ENCODE measurements around the gene FOXP1. TPM values are rescaled to one million over a fixed set of nuclear protein-coding genes. Genes with fewer than 3 reads are reported as not detected.

FOXP1 gene
- polyA plus RNA-seq, 1 donor from 2014 or later, result 5.6 TPM

DNA sequence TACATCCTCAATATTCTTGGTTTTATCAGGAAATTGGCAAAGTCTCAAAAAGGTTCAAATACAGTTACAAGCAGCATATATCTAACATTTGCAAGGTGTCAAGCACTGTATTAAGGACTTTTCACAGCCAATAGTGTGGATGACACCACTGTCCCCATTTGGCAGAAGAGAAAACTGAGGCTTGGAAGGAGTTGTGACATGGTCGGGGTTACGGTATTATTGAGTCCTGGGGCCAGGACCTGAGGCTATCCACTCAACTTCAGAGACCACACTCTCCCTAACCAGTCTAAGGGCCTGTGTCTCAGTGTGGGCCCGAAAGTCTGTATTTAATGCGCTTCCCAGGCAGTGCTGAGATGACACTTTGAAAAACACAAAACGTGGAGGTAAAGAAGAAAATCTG is 99.1 kb downstream of the FOXP1 start:
- no peaks in the 10 kb centered on the region for H3K27me3 ChIP-seq (ENCODE audit: insufficient read depth, low read depth, low read length)
- H2AFZ ChIP-seq (ENCODE audit: low read depth, low read length), result no peak overlapping the region
- TF ChIP-seq EZH2 (IDR thresholded peaks at IDR 0.05; ENCODE audit: borderline replicate concordance, insufficient read depth, low read length, poor library complexity, severe bottlenecking) (no peak), RAD21 (conservative IDR thresholded peaks at IDR 0.05) (no peak), MXI1 (conservative IDR thresholded peaks at IDR 0.05; ENCODE audit: poor library complexity, severe bottlenecking) (no peak), EP300 (conservative IDR thresholded peaks at IDR 0.05; ENCODE audit: poor library complexity, severe bottlenecking) (no peak), TAF1 (IDR thresholded peaks at IDR 0.05; ENCODE audit: low read depth) (no peak)
- TF ChIP-seq, protein P1, sequence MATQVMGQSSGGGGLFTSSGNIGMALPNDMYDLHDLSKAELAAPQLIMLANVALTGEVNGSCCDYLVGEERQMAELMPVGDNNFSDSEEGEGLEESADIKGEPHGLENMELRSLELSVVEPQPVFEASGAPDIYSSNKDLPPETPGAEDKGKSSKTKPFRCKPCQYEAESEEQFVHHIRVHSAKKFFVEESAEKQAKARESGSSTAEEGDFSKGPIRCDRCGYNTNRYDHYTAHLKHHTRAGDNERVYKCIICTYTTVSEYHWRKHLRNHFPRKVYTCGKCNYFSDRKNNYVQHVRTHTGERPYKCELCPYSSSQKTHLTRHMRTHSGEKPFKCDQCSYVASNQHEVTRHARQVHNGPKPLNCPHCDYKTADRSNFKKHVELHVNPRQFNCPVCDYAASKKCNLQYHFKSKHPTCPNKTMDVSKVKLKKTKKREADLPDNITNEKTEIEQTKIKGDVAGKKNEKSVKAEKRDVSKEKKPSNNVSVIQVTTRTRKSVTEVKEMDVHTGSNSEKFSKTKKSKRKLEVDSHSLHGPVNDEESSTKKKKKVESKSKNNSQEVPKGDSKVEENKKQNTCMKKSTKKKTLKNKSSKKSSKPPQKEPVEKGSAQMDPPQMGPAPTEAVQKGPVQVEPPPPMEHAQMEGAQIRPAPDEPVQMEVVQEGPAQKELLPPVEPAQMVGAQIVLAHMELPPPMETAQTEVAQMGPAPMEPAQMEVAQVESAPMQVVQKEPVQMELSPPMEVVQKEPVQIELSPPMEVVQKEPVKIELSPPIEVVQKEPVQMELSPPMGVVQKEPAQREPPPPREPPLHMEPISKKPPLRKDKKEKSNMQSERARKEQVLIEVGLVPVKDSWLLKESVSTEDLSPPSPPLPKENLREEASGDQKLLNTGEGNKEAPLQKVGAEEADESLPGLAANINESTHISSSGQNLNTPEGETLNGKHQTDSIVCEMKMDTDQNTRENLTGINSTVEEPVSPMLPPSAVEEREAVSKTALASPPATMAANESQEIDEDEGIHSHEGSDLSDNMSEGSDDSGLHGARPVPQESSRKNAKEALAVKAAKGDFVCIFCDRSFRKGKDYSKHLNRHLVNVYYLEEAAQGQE (IDR thresholded peaks at IDR 0.05; ENCODE audit: borderline replicate concordance), result no peak

GRCh38 chr3:71484047-71484446 is 99.5 kb downstream of the FOXP1 start:
- Histone ChIP-seq H3K36me3 (ENCODE audit: insufficient read depth, low read length) (no peaks in the 10 kb centered on the region), H3K27me3 (ENCODE audit: insufficient read depth, low read depth, low read length) (no peaks in the 10 kb centered on the region), H2AFZ (ENCODE audit: low read depth, low read length) (no peak overlapping the region), H3K4me3 (ENCODE audit: low read length) (no peak overlapping the region), H3F3A (ENCODE audit: insufficient read depth, low read length, poor library complexity, severe bottlenecking) (no peaks in the 10 kb centered on the region), H4K20me1 (ENCODE audit: insufficient read depth) (no peaks in the 10 kb centered on the region), H3K27ac (ENCODE audit: low read length) (no peak overlapping the region), H3K9me2 (ENCODE audit: insufficient read depth, low read length) (no peaks in the 10 kb centered on the region), H3K4me2 (ENCODE audit: low read length) (no peak overlapping the region), H3K9me3 (ENCODE audit: low read length) (no peaks in the 10 kb centered on the region), H3K9ac (ENCODE audit: low read length) (no peak overlapping the region), H3K79me2 (replicated peaks; ENCODE audit: insufficient read depth, low read length) (no peaks in the 10 kb centered on the region)
- peak; percentile 16 for TF ChIP-seq POLR2AphosphoS5 (IDR thresholded peaks at IDR 0.05)
- TF ChIP-seq TAF1 (IDR thresholded peaks at IDR 0.05; ENCODE audit: low read depth), result no peak
- TF ChIP-seq, protein P1 (IDR thresholded peaks at IDR 0.05; ENCODE audit: borderline replicate concordance), result no peak
- TF ChIP-seq SMC3 (conservative IDR thresholded peaks at IDR 0.05; ENCODE audit: poor library complexity), result no peak
- peak; percentile 61 for TF ChIP-seq EP300 (conservative IDR thresholded peaks at IDR 0.05; ENCODE audit: poor library complexity, severe bottlenecking)
- TF ChIP-seq RAD21 (conservative IDR thresholded peaks at IDR 0.05), result peak; percentile 13

More for the DNA sequence above, 99.1 kb downstream of the FOXP1 start:
- Histone ChIP-seq H3K36me3 (ENCODE audit: insufficient read depth, low read length) (no peaks in the 10 kb centered on the region), H3F3A (ENCODE audit: insufficient read depth, low read length, poor library complexity, severe bottlenecking) (no peaks in the 10 kb centered on the region), H3K9ac (ENCODE audit: low read length) (no peak overlapping the region), H3K4me2 (ENCODE audit: low read length) (no peak overlapping the region), H3K9me3 (ENCODE audit: low read length) (no peaks in the 10 kb centered on the region), H4K20me1 (ENCODE audit: insufficient read depth) (no peaks in the 10 kb centered on the region), H3K4me3 (ENCODE audit: low read length) (no peak overlapping the region), H3K9me2 (ENCODE audit: insufficient read depth, low read length) (no peaks in the 10 kb centered on the region), H3K79me2 (replicated peaks; ENCODE audit: insufficient read depth, low read length) (no peaks in the 10 kb centered on the region), H3K27ac (ENCODE audit: low read length) (no peak overlapping the region)
